ENCODE results near the gene SORCS2.

SORCS2 gene

GRCh38 chr4:7487998-7488671 lies 295.8 kb downstream of the SORCS2 start:
- in situ Hi-C loops (cut with MboI; ENCODE audit: low sequenced_read_pairs): no loop called here

GRCh38 chr4:7491915-7492314 lies 299.6 kb downstream of the SORCS2 start:
- in situ Hi-C loops (cut with MboI; ENCODE audit: low sequenced_read_pairs): no loop called here

GRCh38 chr4:7498446-7499200 lies 306.3 kb downstream of the SORCS2 start:
- in situ Hi-C loops (cut with MboI; ENCODE audit: low sequenced_read_pairs): no loop called here

- in situ Hi-C loops (cut with MboI; ENCODE audit: low sequenced_read_pairs): no loop called here
Observed at GRCh38 chr4:7499661-7500060, 307.3 kb downstream of the SORCS2 start.

- in situ Hi-C loops (cut with MboI; ENCODE audit: low sequenced_read_pairs): no loop called here
Observed at GRCh38 chr4:7500404-7500803, 308.1 kb downstream of the SORCS2 start.

- in situ Hi-C loops (cut with MboI; ENCODE audit: low sequenced_read_pairs): no loop called here
Observed at GRCh38 chr4:7501314-7501713, 309.0 kb downstream of the SORCS2 start.

- in situ Hi-C loops (cut with MboI; ENCODE audit: low sequenced_read_pairs): no loop called here
Observed at GRCh38 chr4:7501873-7502272, 309.5 kb downstream of the SORCS2 start.

- in situ Hi-C loops (cut with MboI; ENCODE audit: low sequenced_read_pairs): no loop called here
Observed at GRCh38 chr4:7503559-7504249, 311.4 kb downstream of the SORCS2 start.

GRCh38 chr4:7505116-7505900 lies 313.0 kb downstream of the SORCS2 start:
- in situ Hi-C loops (cut with MboI; ENCODE audit: low sequenced_read_pairs): no loop called here

- in situ Hi-C loops (cut with MboI; ENCODE audit: low sequenced_read_pairs): no loop called here
Observed at GRCh38 chr4:7506119-7506518, 313.8 kb downstream of the SORCS2 start.

GRCh38 chr4:7506572-7506971 lies 314.2 kb downstream of the SORCS2 start:
- in situ Hi-C loops (cut with MboI; ENCODE audit: low sequenced_read_pairs): no loop called here

- in situ Hi-C loops (cut with MboI; ENCODE audit: low sequenced_read_pairs): no loop called here
Observed at GRCh38 chr4:7507381-7507780, 315.0 kb downstream of the SORCS2 start.

- in situ Hi-C loops (cut with MboI; ENCODE audit: low sequenced_read_pairs): no loop called here
Observed at GRCh38 chr4:7510066-7510465, 317.7 kb downstream of the SORCS2 start.

- in situ Hi-C loops (cut with MboI; ENCODE audit: low sequenced_read_pairs): no loop called here
Observed at GRCh38 chr4:7510538-7510937, 318.2 kb downstream of the SORCS2 start.

- in situ Hi-C loops (cut with MboI; ENCODE audit: low sequenced_read_pairs): no loop called here
Observed at GRCh38 chr4:7511525-7511924, 319.2 kb downstream of the SORCS2 start.

- in situ Hi-C loops (cut with MboI; ENCODE audit: low sequenced_read_pairs): no loop called here
Observed at GRCh38 chr4:7512428-7512827, 320.1 kb downstream of the SORCS2 start.

- in situ Hi-C loops (cut with MboI; ENCODE audit: low sequenced_read_pairs): no loop called here
Observed at GRCh38 chr4:7512946-7513345, 320.6 kb downstream of the SORCS2 start.

- in situ Hi-C loops (cut with MboI; ENCODE audit: low sequenced_read_pairs): no loop called here
Observed at GRCh38 chr4:7513671-7514070, 321.3 kb downstream of the SORCS2 start.

GRCh38 chr4:7514281-7514680 lies 321.9 kb downstream of the SORCS2 start:
- in situ Hi-C loops (cut with MboI; ENCODE audit: low sequenced_read_pairs): no loop called here

- in situ Hi-C loops (cut with MboI; ENCODE audit: low sequenced_read_pairs): no loop called here
Observed at GRCh38 chr4:7514789-7515188, 322.5 kb downstream of the SORCS2 start.

GRCh38 chr4:7515390-7515902 lies 323.1 kb downstream of the SORCS2 start:
- in situ Hi-C loops (cut with MboI; ENCODE audit: low sequenced_read_pairs): no loop called here
